NCI-H2227 treated with DMSO at 0.1 percent for 48 hours (cell line): ENCODE data around the gene TMEM254.
"Not testable (repeated sequence)": the region's sequence is repeated elsewhere in the genome, so short reads cannot be mapped to it uniquely, and the experiment has no call there.

Experiments used
- DNase-seq: peaks from one replicate; lab custom pipeline; 2025; lab: John Stamatoyannopoulos, UW

TMEM254 gene

DNA sequence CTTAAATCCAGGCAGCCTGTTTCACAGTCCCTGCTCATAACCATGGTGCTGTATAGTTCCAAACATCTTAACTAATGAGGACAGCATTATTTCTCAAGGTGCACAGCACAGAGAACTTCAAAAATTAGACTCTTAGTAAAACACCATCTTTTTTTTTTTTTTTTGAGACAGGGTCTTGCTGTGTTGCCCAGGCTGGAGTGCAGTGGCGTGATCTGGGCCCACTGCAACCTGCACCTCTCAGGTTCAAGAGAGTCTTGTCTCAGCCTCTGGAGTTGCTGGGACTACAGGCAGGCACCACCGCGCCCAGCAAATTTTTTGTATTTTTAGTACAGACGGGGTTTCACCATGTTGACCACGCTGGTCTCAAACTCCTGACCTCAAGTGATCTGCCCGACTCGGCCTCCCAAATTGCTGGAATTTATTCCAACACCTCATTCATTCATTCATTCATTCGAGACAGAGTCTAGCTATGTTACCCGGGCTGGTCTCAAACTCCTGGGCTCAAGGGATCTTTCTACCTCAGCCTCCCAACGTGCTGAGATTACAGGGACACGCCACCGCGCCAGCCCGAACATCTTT is 507 bp upstream of the TMEM254 start:
- no peak for DNase-seq

DNA sequence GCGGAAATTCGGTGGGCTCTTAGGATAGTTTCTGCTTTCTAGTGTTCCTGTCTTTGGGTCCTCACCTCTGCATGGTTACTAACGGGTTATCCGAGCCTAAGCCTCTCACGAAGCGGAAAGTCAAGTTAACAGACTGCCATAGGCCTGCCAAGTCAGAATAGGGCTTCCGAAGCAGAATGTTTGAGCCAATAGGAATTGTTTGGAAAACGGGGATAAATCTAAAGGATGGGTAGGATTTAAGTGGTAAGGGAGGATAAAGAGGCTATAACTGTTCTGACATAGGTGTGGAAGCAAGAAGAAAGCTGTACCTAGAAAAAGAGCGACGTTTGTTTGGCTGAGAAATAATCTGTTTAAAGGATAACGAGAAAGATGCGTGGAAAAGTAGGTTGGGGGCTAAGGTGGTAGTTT is 851 bp downstream of the TMEM254 start:
- DNase-seq = no peak

DNA sequence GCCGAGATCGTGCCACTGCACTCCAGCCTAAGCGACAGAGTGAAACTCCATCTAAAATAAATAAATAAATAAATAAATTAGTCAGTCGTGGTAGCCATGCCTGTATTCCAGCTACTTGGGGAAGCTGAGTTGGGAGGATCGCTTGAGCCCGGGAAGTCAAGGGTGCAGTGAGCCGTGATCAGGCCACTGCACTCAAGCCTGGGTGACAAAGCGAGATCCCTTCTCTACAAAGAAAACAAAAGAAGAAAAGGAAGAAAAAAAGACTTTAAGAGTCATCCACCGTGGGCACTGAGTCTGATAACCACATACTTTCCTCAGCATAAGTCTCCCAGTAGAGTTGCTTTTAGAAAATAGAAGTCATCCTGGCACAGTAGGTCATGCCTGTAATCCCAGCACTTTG is 2.6 kb downstream of the TMEM254 start:
- DNase-seq = no peak

DNA sequence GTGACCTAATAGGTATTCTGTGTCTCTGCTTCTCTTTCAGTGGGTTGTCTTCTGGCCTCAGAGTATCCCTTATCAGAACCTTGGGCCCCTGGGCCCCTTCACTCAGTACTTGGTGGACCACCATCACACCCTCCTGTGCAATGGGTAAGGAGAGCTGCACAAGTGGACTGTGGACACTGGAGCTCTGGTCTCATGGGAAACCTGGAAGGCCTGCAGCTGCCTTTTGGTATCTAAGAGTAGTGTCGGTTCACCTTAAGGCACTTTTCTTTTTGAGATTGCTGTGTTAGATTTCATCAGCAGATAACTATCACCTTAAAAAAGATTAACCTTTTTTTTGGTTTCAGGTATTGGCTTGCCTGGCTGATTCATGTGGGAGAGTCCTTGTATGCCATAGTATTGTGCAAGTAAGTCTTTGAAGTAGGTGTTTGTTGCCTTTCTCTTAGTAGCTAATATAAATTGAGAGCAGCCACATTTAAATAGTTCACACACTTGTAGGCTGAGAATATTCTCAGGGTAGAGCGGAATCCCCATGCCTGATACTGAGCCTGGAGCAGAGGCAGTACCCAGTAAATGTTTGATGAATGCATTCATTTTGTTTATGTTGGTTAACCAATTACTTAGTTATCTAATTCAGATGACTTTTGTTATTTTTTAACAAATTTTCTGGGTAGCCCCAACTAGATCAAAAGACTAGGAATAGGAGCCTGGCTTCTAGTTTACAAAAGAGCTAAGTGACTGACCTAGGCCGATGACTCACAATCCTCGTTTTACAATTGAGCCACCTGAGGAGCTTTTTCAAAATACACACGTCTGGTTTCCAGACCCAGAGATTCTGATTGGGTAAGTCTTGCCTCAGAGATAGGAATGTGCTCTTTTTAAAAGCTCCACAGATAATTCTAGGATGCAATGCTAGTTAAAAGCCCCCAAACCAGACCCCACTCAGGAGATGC is 3.6 kb downstream of the TMEM254 start:
- no peak for DNase-seq

DNA sequence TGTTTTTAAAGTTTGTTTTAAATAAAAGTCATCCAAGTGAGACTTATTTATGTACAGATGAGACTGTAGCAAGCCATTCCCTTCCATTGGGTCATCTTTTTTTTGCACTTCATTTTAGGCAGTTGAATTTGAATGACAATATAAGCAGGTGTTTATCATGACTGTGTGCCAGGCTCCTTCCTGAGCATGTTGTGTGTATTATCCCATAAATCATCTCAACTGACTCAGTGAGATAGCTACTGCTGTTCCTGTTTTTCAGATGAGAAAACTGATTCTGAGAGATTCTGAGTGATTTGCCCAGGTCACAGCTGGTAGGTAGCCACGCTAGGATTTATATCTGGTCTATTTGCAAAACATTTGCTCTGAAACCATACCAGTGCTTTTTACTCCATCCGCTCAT is 11.7 kb downstream of the TMEM254 start:
- DNase-seq = no peak

DNA sequence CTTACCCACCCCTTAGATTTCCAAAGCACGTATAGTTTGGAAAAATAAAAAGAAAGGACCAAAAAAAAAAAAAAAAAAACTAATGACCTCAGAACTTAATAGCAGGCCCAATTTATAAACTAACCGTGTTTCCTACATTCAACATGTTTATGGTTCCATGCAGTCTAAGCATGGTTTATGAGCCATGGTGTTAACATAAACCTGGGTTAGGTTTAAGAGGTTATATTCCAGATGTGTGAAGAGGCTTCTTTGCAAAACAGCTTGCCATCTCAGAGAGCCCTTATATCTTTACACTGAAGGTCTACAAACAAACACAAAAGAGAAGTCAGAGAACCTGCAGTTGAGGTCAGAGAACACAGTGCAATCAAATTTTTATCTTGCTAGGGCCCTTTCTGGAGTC is 15.8 kb downstream of the TMEM254 start:
- no peak for DNase-seq

DNA sequence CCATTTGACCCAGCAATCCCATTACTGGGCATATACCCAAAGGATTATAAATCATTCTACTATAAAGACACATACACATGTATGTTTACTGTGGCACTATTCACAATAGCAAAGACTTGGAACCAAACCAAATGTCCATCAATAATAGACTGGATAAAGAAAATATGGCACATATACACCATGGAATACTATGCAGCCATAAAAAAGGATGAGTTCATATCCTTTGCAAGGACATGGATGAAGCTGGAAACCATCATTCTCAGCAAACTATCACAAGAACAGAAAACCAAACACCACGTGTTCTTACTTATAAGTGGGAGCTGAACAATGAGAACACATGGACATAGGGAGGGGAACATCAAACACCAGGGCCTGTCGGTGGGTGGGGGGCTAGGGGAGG is 19.8 kb downstream of the TMEM254 start:
- DNase-seq = not testable (repeated sequence)

DNA sequence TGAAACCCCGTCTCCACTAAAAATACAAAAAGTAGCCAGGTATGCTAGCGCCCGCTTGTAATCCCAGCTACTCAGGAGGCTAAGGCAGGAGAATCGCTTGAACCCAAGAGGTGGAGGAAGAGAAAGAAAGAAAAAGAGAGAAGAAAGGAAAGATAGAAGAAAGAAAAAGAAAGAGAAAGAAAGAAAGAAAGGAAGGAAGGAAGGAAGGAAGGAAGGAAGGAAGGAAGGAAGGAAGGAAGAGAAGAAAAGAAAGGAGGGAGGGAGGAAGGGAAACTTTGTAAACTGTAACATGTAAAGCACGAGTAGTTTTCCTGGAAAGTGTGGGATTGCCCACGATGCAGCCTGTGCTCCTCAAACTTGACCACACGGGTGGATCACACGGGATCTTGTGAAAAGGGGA is 20.8 kb downstream of the TMEM254 start:
- not testable (repeated sequence) for DNase-seq

DNA sequence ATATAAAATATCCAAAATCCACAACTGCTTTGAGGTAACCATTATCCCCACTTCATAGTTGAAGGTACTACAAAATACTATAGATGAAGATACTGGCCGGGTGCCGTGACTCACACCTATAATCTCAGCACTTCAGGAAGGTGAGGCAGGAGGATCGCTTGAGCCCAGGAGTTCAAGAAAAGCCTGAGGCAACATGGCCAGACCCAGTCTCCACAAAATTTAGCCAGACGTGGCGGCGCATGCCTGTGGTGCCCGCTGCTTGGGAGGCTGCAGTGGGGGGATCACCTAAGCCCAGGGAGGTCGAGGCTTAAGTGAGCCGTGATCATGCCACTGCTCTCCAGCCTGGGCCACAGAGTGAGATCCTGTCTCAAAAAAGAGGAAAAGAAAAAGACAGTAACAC is 21.7 kb downstream of the TMEM254 start:
- DNase-seq = no peak

DNA sequence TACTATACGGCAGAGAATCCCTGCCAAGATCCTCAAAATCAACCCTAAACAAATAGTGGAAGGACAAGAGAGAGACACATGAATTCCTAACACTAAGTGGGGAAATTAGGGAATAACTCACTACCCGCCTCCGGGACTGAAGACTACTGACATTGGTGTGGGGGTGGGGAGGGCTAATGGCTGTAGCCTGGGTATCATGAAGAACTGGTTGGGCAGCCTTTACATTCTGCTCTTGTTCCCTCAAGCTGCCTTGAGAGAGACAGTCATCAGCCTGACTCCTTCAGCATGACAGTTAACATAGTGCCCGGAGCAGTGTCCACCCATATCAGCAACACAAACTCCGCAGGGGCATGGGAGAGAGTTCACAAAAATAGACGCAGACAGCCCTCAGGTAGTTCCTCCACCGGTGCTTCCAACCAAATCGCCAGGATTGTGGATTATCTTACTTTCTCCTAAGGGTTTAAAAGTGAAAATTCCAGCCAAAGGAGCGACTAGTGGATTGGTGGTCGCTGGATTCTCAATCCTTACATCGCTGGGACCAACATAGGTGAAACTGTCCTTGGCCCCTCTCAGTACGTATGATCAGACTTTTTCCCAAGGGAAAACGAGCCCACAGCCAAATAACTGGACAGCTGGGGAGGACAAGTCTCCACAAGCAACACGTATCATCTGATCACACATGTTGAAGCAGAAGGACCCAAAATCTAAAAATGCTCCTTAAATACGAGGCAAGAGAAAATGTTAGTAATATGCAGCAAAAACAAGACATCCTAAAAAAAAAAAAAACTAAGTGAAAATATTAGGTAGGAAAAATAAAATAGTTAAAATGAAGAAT is 22.6 kb downstream of the TMEM254 start:
- DNase-seq = no peak

DNA sequence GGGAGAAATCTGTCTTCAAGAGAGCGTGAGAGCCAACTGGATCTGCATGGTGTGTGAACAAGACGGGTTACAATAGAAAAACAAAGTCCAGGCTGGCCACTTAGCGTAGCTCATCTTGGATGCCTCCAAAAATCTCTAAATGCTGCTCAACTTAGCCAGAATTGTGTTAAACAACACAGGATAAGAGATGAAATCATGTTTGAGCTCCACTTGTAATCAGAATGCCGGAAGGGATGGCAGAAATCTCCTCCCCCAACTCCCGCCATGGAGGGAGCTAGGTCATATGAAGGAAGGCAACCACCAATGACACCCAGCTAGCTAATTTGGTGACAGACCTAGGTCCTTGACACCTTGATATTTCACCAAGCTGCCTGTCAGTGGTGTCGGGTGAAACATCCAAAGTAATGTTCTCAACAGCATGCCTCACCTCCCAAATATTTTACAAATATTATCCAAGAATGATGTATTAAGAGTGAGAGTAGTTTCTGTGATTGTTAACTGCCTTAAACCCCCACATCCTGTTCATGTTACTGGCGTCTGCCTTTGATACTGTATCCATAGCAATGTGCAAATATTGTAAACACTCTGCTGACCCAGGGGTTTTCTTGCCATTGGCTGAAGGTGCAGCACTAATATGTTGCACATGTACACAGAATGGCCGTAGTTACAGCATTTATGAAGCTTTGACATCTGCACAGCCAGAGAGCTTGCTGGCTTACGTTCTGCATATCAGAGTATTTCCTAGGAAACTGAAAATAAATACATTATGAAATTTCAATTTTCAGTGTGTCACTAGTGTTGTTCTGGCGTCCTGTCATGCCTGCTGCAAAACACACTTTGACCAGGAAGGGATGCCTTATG is 25.8 kb downstream of the TMEM254 start:
- DNase-seq = no peak

DNA sequence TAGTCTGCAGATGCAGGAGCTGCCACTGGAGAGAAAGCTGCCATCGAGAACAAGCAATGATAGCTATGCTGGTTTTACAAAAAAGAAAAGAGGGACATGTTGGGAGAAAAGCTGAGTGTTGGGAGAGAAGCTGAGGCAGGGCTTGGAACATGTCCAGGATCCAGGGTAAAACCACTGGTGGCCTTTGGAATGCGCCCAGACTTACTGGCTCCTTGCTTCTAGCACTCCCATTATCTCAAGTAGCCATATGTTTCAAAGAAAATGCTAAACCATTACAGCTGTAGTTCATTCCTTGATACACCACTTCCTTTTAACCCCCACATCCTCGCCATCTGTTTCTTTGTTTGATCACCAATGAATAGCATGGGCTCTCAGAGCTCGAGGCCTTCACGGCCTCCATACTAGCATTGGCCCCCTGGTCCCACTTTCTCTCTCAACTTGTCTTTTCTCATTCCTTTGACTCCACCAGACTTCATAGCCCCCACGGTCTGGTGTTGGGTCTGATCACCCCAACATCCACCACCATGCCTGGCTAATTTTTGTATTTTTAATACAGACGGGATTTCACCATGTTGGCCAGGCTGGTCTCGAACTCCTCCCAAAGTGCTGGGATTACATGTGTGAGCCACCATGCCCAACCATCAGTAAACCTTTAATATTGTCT is 30.2 kb downstream of the TMEM254 start:
- DNase-seq = no peak

DNA sequence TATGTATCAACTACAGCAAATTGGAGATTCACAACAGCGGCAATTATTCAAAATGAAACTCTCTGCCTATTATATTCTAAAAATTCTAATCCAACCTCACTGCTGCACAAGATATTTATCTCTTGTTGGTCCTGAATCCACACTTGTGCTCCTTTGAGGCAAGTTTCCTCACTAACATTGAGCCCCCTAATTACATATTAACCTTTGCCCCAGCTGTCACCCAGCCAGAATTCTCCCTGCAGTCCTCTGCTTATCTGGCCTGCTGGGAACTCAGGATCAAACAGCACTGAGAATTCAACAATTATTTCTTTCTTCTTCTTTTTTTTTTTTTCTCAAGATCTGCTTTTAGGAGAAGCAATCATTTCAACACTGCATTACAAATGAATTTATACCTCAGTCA is 32.5 kb downstream of the TMEM254 start:
- DNase-seq = no peak

DNA sequence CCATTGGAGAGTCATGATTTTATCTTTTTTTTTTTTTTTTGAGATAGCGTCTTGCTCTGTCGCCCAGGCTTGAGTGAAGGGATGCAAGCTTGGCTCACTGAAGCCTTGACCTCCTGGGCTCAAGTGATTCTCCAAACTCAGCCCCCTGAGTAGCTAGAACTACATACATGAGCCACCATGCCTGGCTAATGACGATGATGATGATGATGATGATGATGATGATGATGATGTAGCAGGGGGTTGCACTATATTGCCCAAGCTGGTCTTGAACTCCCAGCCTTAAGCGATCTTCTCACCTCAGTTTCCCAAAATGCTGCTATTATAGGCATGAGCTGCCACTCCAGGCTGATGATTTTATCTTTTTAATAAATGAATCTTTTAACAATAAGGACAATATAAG is 40.2 kb downstream of the TMEM254 start:
- no peak for DNase-seq

DNA sequence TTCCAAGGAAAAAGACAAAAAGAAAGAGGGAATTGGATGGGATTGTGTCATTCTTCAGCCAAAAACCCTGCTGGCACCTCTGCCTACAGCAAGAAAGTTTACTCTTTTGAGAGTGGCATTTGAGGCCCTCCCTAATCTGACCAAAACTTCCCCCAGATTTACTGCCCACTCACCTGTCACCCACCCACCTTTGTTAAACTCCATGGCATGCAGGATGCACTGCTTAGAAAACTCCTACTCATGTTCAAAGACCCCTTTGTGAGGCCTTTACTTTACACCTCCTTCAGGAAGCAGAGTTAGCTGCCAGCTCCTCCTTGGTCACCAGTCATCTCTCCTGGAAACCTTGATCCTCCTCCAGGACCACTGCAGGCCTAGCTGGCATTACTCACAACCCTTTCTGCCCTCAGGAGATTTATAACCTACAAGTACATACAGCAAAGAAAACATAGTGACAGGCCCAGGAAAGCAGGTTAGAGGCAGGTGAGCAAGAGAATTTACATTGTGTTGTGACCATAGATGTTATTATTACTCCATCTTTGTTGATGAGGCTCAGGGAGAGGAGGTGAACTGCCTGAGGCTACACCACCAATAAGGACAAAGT is 43.7 kb downstream of the TMEM254 start:
- no peak for DNase-seq

DNA sequence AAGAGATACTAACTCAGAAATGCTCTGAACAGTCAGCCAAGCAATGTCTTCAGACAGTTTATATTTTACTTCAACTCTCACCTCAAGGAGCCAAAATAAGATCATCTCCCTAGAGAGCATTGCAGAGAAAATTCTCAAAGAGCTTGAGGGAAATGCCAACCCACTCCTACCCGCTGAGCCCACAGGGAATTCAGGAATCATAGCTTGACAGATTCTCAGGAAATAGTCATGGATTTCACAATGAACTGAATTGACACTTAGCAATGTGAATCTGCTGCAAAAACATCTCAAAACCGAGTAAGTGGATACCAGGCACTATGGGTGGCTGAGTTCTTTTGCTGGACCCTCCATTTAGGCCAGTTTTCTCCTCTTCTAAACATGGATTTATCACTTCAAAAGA is 44.3 kb downstream of the TMEM254 start:
- DNase-seq = no peak

DNA sequence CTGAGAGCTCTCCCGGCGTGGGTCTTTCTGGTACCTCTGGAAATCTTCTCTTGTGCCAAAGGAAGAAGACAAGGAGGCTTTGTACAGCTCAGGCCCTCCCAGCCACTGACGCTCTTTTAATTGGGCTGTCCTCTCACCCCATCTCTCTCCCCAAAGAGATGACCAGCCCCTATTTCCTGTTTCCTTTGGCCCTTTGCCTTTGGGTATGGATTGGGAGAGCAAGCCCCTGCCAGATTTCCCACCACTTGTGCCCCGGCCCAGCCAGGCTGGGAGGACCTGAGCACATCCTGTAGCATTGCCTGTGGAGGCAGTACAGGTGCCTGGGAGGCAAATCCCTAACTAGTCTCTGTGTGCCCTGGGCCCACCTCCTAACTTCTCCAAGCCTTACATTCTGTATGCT is 48.4 kb downstream of the TMEM254 start:
- DNase-seq = no peak

DNA sequence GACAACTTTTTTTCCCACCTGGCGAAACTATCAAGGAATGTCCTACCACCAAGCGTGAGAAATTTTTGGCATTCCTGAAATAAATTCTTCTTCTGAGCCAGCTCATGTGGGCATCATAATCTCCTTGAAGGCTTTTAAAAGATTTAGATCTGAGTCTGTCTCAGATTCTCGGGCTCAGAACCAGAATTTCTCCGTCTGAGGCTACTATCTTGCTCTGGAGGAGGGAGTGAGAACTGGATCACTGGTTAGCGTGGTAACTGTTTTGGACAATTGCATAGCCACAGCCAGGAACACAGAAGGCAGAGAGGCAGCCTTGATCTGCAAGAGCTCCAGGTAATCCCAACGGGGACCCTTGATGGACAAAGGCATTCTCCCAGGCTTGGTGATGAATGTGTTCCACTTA is 53.0 kb downstream of the TMEM254 start:
- DNase-seq = no peak

DNA sequence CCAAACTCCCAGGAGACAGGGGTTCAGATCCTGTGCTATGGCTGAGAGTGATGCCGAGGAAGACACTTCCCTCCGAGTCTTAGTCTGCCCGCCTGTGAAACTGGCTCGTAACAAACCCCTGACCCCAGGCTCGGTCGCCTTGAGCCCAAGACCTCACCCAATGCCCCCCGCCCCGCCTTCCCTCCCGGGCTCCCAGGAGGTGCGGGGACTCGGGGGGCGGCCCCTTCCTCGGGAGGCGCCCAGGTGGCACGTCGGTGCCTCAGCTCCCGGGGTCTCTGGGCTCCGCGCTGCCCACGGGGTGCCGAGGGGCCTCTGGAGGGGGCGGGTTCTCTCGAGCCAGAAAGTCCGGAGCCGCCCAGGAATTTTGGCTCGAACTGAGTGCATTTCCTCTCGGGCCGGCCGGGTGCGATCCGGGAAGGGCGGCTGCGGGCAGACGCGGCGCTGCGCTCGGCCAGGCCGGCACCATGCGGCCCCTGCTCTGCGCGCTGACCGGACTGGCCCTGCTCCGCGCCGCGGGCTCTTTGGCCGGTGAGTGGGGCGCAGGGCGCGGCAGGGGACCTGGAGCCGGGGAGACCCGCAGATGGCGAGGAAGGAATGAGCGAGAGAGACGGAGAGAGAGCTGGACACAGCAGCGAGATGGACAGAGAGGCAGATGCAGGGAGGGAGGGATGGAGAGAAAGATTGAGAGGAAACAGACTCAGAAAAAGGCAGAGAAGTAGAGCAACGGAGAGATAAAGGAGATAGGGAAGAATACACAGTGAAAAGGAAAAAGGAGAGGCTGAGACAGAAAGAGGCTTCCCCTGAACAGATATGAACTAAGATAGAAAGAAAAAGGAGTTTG is 54.1 kb downstream of the TMEM254 start, which contains the start of gene PLAC9:
Gene PLAC9 (plus strand): TSS at position 432 of the 841 bp plus-strand sequence. CDS start 33 bp downstream, at position 465.
- no peak for DNase-seq

DNA sequence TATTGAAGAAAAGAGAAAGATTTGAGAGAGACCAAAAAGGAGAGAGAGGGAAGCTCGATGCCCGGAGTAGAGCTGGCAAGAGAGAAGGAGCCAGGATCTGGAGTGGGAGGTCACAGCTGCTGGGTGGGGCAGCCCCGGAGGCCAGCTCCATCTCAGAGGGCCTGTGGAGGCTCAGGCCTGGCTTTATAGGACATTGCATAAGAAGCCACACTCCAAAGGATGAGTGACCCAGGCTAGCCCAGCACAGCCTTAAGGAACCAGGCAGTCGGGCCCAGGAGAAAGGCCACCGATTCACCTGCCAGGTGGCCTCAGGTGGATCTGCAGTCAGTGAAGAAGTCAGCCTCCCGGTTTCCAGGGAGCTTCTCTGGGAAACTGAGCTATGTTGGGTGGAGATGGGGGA is 54.7 kb downstream of the TMEM254 start:
- no peak for DNase-seq
